ENCODE data around the gene LMX1A.

The LMX1A gene

DNA sequence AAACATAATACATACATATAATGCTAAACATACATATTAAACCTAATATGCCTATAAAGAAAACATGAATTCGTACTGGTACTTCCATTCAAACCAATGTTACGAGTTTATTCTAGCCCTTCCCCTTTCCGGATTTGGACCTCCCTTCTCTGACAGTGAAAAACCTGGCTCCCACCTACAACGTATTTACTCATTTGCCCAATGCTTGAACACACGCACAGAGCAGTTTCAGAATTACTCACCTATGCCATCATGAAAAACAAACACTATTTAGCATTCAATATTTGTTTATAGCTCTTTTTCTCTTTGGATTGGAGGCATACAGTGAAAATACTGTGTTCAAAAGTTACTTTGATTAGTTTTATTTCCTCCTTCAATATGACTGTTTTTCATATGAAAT, 204.4 kb downstream of the LMX1A start:
- DNase-seq: no peak

Data from left hindlimb (tissue), 1 donor.